ENCODE measurements around the gene TBC1D3K.
"Not testable (repeated sequence)": the region's sequence is repeated elsewhere in the genome, so short reads cannot be mapped to it uniquely, and the experiment has no call there.

Gene TBC1D3K

DNA sequence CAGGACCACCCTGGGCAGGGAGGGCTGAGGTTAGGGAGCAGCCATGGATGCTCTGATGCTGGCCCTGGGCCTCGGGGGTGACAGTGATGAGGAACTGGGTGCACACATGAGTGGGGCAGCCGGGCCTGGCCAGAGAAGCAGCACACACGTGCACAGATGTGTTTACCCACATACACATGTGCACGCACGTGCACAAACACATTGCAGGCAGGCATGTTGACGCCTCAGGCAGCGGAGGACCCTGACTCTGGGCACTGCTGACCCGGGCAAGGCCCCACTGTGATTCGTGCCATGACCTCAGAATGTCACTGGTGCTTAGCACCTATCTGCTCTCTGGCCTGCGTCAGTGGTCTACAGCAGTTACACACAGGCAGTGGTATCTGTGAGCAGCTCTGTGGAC lies at the start of gene TBC1D3K:
Gene TBC1D3K, plus strand, starts transcription at position 301 of the 400 bp plus-strand sequence. CDS start 1,585 bp downstream, outside the sequence.
- not testable (repeated sequence) for DNase-seq

DNA sequence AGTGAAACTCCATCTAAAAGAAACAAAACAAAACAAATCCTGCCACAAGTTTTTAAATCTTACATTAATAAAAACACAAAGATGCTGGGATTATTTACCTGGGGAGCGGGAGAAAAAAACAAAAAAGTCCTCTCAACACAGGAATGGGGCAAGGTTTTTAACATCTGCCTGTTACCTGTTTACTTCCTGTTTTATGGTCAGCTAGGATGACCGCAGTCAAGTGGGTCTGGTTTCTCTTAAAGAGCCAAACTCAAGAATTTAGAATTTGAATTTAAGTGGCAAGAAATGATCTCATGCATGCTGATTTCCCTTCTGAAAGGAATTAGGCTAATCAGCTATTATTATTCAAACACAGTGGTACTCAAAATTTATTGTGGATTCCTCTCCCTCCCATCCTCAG lies 39.7 kb upstream of the TBC1D3K start:
- no peak for DNase-seq

DNA sequence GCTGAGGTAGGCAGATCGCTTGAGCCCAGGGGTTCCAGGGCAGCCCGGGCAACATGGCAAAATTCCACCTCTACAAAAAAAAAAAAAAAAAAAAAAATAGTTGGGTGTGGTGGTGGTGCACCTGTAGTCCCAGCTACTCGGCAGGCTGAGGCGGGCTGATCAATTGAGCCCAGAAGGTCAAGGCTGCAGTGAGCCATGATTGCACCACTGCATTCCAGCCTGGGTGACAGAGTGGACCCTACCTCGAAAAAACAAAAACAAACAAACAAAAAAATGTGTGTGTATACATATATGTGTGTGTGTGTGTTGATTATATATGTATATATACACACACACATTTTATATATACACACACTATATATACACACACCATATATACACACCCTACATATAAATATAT lies 39.1 kb upstream of the TBC1D3K start:
- no peak for DNase-seq

DNA sequence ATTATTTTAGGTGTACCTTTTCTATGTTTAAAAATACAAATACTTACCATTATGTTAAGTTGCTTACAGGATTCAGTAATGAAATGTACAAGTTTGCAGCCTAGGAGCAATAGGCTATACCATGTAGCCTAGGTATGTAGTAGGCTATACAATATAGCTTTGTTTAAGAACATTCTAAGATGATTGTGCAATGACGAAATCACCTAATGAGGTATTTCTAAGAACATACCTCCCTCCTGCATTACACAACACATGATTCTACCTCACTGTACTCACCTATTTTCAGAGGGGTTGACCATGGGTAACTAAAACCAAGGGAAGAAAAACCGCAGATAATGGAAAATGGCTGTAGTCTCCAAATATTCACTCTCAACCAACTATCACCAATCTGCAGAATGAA lies 35.3 kb upstream of the TBC1D3K start:
- DNase-seq = no peak

DNA sequence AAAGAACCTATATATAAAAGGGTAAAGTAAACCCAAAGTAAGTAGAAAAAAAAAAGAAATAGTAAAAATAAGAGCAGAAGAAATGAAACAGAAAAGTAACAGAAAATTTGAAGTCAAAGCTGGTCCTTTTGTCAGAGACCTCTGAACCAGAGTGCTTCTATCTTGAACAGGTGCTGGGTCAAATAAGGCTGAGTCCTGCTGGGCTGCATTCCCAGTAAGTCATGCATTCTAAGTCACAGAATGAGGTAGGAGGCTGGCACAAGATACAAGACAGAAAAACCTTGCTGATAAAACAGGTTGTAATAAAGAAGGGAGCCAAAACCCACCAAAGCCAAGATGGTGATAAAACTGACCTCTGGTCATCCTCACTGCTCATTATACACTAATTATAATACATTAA lies 27.3 kb upstream of the TBC1D3K start:
- not testable (repeated sequence) for DNase-seq

Data from COR-L47 (cell line).